GM12864 (cell line): ENCODE measurements around the gene REEP2.
"Not testable (repeated sequence)": the region's sequence is repeated elsewhere in the genome, so short reads cannot be mapped to it uniquely, and the experiment has no call there.

Experiments used
- DNase-seq: peaks from one replicate; pipeline ENCODE4 v3.0.0-alpha.2; 2011; ENCODE audit warnings: low read depth
- H3K4me3 ChIP-seq: 2 replicates; pipeline ENCODE4 v1.5.1; 2011; ENCODE audit warnings: mild to moderate bottlenecking, low read depth, low read length, control low read depth
- TF ChIP-seq, protein P1 (sequence below): IDR thresholded peaks from 2 replicates; pipeline ENCODE4 v1.5.1; 2011; ENCODE audit warnings: low read depth, mild to moderate bottlenecking, moderate library complexity, low read length, control low read depth, inconsistent platforms; ENCODE audit errors: missing control alignments

Gene REEP2

GRCh38 chr5:138471052-138471361 lies 32.1 kb downstream of the REEP2 start:
- no peak for DNase-seq
- H3K4me3 ChIP-seq, result no peak overlapping the region
- TF ChIP-seq, protein P1, sequence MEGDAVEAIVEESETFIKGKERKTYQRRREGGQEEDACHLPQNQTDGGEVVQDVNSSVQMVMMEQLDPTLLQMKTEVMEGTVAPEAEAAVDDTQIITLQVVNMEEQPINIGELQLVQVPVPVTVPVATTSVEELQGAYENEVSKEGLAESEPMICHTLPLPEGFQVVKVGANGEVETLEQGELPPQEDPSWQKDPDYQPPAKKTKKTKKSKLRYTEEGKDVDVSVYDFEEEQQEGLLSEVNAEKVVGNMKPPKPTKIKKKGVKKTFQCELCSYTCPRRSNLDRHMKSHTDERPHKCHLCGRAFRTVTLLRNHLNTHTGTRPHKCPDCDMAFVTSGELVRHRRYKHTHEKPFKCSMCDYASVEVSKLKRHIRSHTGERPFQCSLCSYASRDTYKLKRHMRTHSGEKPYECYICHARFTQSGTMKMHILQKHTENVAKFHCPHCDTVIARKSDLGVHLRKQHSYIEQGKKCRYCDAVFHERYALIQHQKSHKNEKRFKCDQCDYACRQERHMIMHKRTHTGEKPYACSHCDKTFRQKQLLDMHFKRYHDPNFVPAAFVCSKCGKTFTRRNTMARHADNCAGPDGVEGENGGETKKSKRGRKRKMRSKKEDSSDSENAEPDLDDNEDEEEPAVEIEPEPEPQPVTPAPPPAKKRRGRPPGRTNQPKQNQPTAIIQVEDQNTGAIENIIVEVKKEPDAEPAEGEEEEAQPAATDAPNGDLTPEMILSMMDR, result no peak

GRCh38 chr5:138472353-138472752 lies 33.5 kb downstream of the REEP2 start:
- H3K4me3 ChIP-seq, result no peak overlapping the region
- TF ChIP-seq, protein P1, result no peak
- no peak for DNase-seq

DNA sequence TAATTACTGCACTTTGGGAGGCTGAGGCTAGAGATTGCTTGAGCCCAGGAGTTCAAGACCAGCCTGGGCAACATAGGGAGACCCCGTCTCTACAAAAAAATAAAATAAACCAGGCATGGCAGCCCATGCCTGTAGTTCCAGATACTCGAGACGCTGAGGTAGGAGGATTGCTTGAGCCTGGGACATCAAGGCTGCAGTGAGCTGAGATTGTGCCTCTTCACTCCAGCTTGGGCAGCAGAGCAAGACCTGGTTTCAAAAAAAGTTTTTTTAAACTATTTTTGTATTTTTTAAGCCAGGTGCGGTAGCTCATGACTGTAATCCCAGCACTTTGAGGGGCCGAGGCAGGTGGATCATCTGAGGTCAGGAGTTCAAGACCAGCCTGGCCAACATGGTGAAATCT lies 34.3 kb downstream of the REEP2 start:
- H3K4me3 ChIP-seq, DNase-seq: not testable (repeated sequence)

GRCh38 chr5:138476918-138477317 lies 38.1 kb downstream of the REEP2 start:
- TF ChIP-seq, protein P1, result no peak

DNA sequence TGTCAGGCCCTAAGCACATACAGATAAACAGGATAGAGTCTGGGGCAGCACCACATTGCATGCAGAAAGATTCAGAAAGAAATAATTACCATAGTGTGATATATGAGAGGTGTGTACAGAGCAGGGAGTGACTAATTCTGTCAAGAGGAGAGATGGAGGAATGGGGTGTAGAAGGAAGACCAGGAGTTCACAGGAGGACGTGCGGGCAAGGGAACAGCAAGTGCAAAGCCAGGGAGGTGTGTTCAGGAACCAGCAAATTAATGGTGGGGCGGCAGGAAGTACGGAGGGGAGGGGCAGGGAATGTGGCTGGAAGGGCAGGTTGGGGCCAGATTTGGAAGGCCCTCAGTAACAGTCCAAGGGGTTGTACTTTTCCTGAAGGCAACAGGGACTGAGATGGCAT lies 43.8 kb downstream of the REEP2 start:
- no peak overlapping the region for H3K4me3 ChIP-seq
- DNase-seq, result no peak
- TF ChIP-seq, protein P1, result no peak

More at GRCh38 chr5:138476918-138477317, 38.1 kb downstream of the REEP2 start:
- H3K4me3 ChIP-seq, result no peak overlapping the region
- no peak for DNase-seq

DNA sequence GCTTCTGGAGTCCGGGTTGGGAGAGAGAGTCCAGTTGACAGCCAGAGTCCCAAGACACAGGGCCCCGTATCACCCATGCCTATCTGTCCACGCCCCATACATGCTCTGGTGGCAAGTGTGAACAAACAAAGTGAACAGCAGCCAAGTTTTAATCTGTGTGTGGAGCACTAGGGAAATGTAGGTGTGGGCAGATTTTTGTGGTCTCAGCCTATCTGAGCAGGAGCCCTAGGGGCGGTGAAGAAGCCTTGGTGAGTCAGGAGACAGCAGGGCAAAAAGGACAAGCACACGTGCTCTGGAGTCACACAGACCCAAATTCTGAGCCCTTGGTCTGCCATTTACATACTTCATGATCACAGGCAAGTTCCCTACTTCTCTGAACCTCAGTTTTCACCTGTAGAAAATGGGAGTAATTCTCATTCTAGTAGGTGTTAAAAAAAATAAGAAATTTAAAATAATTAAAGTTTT lies 49.7 kb downstream of the REEP2 start:
- H3K4me3 ChIP-seq, result no peak overlapping the region
- no peak for DNase-seq
- TF ChIP-seq, protein P1, result no peak

DNA sequence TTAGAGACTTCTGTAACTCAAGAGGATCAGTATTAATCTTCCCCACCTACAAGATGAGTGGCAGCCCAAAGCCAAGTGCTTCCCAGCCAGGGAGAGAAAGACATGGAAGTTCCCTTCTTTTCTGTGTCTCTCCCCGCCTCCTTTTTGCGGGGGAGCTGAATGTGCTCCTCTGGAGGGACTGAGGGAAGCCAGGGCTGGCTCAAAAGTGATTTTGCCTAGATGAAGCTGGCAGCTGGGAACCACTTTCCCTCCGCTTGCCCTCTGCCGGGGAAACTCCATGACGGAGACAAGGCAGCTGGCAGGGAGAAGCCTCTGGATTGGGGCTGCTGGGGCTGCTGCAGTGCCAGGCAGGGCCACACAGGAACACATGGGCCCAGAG lies 50.8 kb downstream of the REEP2 start:
- no peak overlapping the region for H3K4me3 ChIP-seq
- TF ChIP-seq, protein P1, result no peak
- no peak for DNase-seq
